Muscle layer of duodenum (tissue), 2 donors: ENCODE data around the gene CCDC33.

Source experiments
- H3K27ac ChIP-seq: one replicate; pipeline ENCODE4 v1.7.0; 2013; ENCODE audit warnings: mild to moderate bottlenecking, low read length
- H3K27me3 ChIP-seq: one replicate; pipeline ENCODE4 v1.7.0; 2013; ENCODE audit warnings: low read depth, mild to moderate bottlenecking, control low read depth, low read length
- H3K36me3 ChIP-seq, 2 donors: one replicate each; pipeline ENCODE4 v1.7.0; 2013; ENCODE audit warnings: low read length in 2 of 2, control low read depth in 1 of 2, mild to moderate bottlenecking in 1 of 2; ENCODE audit not compliant: insufficient read depth in 2 of 2, control insufficient read depth in 1 of 2
- H3K4me1 ChIP-seq, 2 donors: one replicate each; pipeline ENCODE4 v1.7.0; 2013; ENCODE audit warnings: low read length in 2 of 2, mild to moderate bottlenecking in 2 of 2, control low read depth in 1 of 2, moderate library complexity in 1 of 2; ENCODE audit not compliant: insufficient read depth in 2 of 2, control insufficient read depth in 1 of 2
- H3K4me3 ChIP-seq, 2 donors: one replicate each; pipeline ENCODE4 v1.7.0; 2013; ENCODE audit warnings: low read length in 2 of 2, low read depth in 1 of 2, mild to moderate bottlenecking in 1 of 2
- H3K9me3 ChIP-seq, 2 donors: one replicate each; pipeline ENCODE4 v1.7.0; 2013; ENCODE audit warnings: low read length in 2 of 2, control low read depth in 1 of 2, mild to moderate bottlenecking in 1 of 2; ENCODE audit not compliant: control insufficient read depth in 1 of 2
- donor health status: healthy.

The CCDC33 gene

GRCh38 chr15:74320352-74321247 lies 84.5 kb downstream of the CCDC33 start:
- Histone ChIP-seq H3K4me3 (no peak overlapping the region), H3K9me3 (no peaks in the 10 kb centered on the region), H3K27ac (no peak overlapping the region), H3K27me3 (no peaks in the 10 kb centered on the region), H3K36me3 (no peaks in the 10 kb centered on the region), H3K4me1 (peaks cover 4 to 38% of the 10 kb centered on the region in 2 donors)

GRCh38 chr15:74322558-74323180 lies 86.5 kb downstream of the CCDC33 start:
- Histone ChIP-seq H3K4me1 (peaks cover 0 to 26% of the 10 kb centered on the region in 2 donors), H3K27me3 (no peaks in the 10 kb centered on the region), H3K4me3 (no peak overlapping the region), H3K9me3 (no peaks in the 10 kb centered on the region), H3K27ac (no peak overlapping the region), H3K36me3 (no peaks in the 10 kb centered on the region)

- Histone ChIP-seq H3K27ac (no peak overlapping the region), H3K4me1 (peaks cover 0 to 10% of the 10 kb centered on the region in 2 donors)
Observed at GRCh38 chr15:74324714-74325113, 88.6 kb downstream of the CCDC33 start.

GRCh38 chr15:74326746-74327145 lies 90.6 kb downstream of the CCDC33 start:
- no peaks in the 10 kb centered on the region for H3K27me3 ChIP-seq
- no peaks in the 10 kb centered on the region for H3K36me3 ChIP-seq
- H3K27ac ChIP-seq: no peak overlapping the region
- H3K4me1 ChIP-seq: no peaks in the 10 kb centered on the region
- H3K9me3 ChIP-seq: no peaks in the 10 kb centered on the region
- no peak overlapping the region for H3K4me3 ChIP-seq

More at GRCh38 chr15:74324714-74325113, 88.6 kb downstream of the CCDC33 start:
- Histone ChIP-seq H3K9me3 (no peaks in the 10 kb centered on the region), H3K4me3 (no peak overlapping the region), H3K27me3 (no peaks in the 10 kb centered on the region), H3K36me3 (no peaks in the 10 kb centered on the region)

GRCh38 chr15:74327756-74328155 lies 91.6 kb downstream of the CCDC33 start:
- H3K27ac ChIP-seq: no peak overlapping the region
- H3K4me3 ChIP-seq: no peak overlapping the region
- no peaks in the 10 kb centered on the region for H3K4me1 ChIP-seq
- H3K9me3 ChIP-seq: no peaks in the 10 kb centered on the region
- no peaks in the 10 kb centered on the region for H3K27me3 ChIP-seq
- no peaks in the 10 kb centered on the region for H3K36me3 ChIP-seq

- Histone ChIP-seq H3K4me3 (no peak overlapping the region), H3K27ac (no peak overlapping the region), H3K27me3 (no peaks in the 10 kb centered on the region), H3K4me1 (no peaks in the 10 kb centered on the region), H3K36me3 (no peaks in the 10 kb centered on the region), H3K9me3 (no peaks in the 10 kb centered on the region)
Observed at GRCh38 chr15:74328331-74329056, 92.4 kb downstream of the CCDC33 start.

GRCh38 chr15:74330861-74331408 lies 94.8 kb downstream of the CCDC33 start:
- Histone ChIP-seq H3K9me3 (no peaks in the 10 kb centered on the region), H3K4me1 (no peaks in the 10 kb centered on the region), H3K27ac (no peak overlapping the region), H3K27me3 (no peaks in the 10 kb centered on the region), H3K4me3 (no peak overlapping the region), H3K36me3 (no peaks in the 10 kb centered on the region)

- Histone ChIP-seq H3K4me3 (no peak overlapping the region), H3K36me3 (no peaks in the 10 kb centered on the region), H3K4me1 (no peaks in the 10 kb centered on the region), H3K9me3 (no peaks in the 10 kb centered on the region), H3K27ac (no peak overlapping the region), H3K27me3 (no peaks in the 10 kb centered on the region)
Observed at GRCh38 chr15:74332011-74332410, 95.9 kb downstream of the CCDC33 start.

GRCh38 chr15:74332611-74333010 lies 96.5 kb downstream of the CCDC33 start:
- Histone ChIP-seq H3K27me3 (no peaks in the 10 kb centered on the region), H3K9me3 (no peaks in the 10 kb centered on the region), H3K27ac (no peak overlapping the region), H3K4me1 (no peaks in the 10 kb centered on the region), H3K4me3 (no peak overlapping the region), H3K36me3 (no peaks in the 10 kb centered on the region)

GRCh38 chr15:74333093-74333492 lies 97.0 kb downstream of the CCDC33 start:
- no peaks in the 10 kb centered on the region for H3K36me3 ChIP-seq
- H3K4me3 ChIP-seq: no peak overlapping the region
- no peaks in the 10 kb centered on the region for H3K4me1 ChIP-seq

GRCh38 chr15:74333662-74334061 lies 97.5 kb downstream of the CCDC33 start:
- H3K4me3 ChIP-seq: no peak overlapping the region
- H3K27me3 ChIP-seq: no peaks in the 10 kb centered on the region
- no peaks in the 10 kb centered on the region for H3K9me3 ChIP-seq
- H3K36me3 ChIP-seq: no peaks in the 10 kb centered on the region
- no peaks in the 10 kb centered on the region for H3K4me1 ChIP-seq
- no peak overlapping the region for H3K27ac ChIP-seq

More at GRCh38 chr15:74333093-74333492, 97.0 kb downstream of the CCDC33 start:
- Histone ChIP-seq H3K9me3 (no peaks in the 10 kb centered on the region), H3K27ac (no peak overlapping the region), H3K27me3 (no peaks in the 10 kb centered on the region)
